Measurements from ENCODE around the gene EFCAB3. TPM values are rescaled to one million over a fixed set of nuclear protein-coding genes. Genes with fewer than 3 reads are reported as not detected.
A peak's percentile ranks its signal among the peaks of the same experiment; 100 is the strongest.
"Not testable (repeated sequence)": the region's sequence is repeated elsewhere in the genome, so short reads cannot be mapped to it uniquely, and the experiment has no call there.

Gene EFCAB3
- total RNA-seq, 1 donor from 2014 or later = not detected

DNA sequence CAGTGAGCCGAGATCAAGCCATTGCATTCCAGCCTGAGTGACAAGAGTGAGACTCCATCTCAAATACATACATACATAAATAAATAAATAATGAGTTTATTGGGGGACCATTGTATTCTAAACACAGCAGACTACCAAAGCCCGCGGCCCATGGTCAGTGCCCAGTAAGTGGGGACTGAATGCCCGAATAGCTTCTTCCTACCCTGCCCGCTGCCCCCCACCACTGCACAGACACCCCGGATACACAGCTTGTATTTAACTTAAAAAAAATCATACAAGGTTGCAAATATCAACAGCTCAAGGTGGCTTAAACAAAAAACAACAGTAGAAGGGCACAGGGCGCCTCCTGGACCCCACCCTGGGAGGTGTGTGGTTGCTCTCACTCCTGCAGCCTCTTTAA lies 75.7 kb downstream of the EFCAB3 start:
- no peaks in the 10 kb centered on the region for H4K20me1 ChIP-seq (ENCODE audit: low read depth)
- no peak overlapping the region for H3K9ac ChIP-seq
- peaks cover 9% of the 10 kb centered on the region for H3K4me1 ChIP-seq
- H3K4me3 ChIP-seq = no peak overlapping the region
- peaks cover 7% of the 10 kb centered on the region for H3F3A ChIP-seq (ENCODE audit: low read depth)
- no peaks in the 10 kb centered on the region for H3K36me3 ChIP-seq
- no peak for DNase-seq (ENCODE audit: low spot score)
- no peak for TF ChIP-seq EZH2 (IDR thresholded peaks at IDR 0.05)
- TF ChIP-seq, protein P1, sequence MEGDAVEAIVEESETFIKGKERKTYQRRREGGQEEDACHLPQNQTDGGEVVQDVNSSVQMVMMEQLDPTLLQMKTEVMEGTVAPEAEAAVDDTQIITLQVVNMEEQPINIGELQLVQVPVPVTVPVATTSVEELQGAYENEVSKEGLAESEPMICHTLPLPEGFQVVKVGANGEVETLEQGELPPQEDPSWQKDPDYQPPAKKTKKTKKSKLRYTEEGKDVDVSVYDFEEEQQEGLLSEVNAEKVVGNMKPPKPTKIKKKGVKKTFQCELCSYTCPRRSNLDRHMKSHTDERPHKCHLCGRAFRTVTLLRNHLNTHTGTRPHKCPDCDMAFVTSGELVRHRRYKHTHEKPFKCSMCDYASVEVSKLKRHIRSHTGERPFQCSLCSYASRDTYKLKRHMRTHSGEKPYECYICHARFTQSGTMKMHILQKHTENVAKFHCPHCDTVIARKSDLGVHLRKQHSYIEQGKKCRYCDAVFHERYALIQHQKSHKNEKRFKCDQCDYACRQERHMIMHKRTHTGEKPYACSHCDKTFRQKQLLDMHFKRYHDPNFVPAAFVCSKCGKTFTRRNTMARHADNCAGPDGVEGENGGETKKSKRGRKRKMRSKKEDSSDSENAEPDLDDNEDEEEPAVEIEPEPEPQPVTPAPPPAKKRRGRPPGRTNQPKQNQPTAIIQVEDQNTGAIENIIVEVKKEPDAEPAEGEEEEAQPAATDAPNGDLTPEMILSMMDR (IDR thresholded peaks at IDR 0.05) = no peak
- no peak for TF ChIP-seq EZH2phosphoT487 (IDR thresholded peaks at IDR 0.05)
- Mint-ChIP-seq H3K36me3 (peaks cover 7% of the 10 kb centered on the region), H3K27ac (no peak overlapping the region), H3K27me3 (ENCODE audit: insufficient read depth, low read depth) (peaks cover 3% of the 10 kb centered on the region), H3K4me3 (no peak overlapping the region), H3K4me1 (no peaks in the 10 kb centered on the region), H3K9me3 (no peaks in the 10 kb centered on the region)
- H3K27ac ChIP-seq = no peak overlapping the region
- H2AFZ ChIP-seq (replicated peaks) = no peak overlapping the region
- no peaks in the 10 kb centered on the region for H3K79me2 ChIP-seq (ENCODE audit: low read depth)
- H3K9me3 ChIP-seq (ENCODE audit: low read depth) = no peaks in the 10 kb centered on the region
- H3K27me3 ChIP-seq = no peaks in the 10 kb centered on the region
- H3K4me2 ChIP-seq = no peak overlapping the region

DNA sequence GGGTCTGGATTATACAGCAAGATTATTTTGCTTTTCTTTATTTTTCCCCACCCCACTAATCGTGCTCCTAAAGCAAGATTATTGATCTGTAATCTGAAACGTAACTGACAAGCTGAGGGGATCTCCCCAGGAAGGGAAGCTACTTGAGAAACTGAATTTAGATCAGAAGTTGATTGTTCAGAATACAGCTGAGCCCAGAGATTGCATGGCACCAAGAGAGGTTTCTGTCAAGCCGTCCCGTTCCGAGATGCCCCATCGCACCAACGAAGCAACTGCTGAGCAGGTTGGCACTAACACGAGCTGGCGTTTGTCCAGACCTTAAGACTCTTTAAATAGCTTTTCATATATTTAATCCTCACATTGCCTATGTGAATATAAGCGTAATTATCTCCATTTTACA lies 78.1 kb downstream of the EFCAB3 start:
- peaks cover 18% of the 10 kb centered on the region for H3F3A ChIP-seq (ENCODE audit: low read depth)
- H3K27ac Mint-ChIP-seq; H3K36me3 Mint-ChIP-seq; DNase-seq (ENCODE audit: low spot score); H2AFZ ChIP-seq (replicated peaks); H3K36me3 ChIP-seq; H3K27ac ChIP-seq; H3K4me2 ChIP-seq; H3K9me3 ChIP-seq (ENCODE audit: low read depth); H3K79me2 ChIP-seq (ENCODE audit: low read depth); H3K9me3 Mint-ChIP-seq; H3K4me1 Mint-ChIP-seq; H3K4me3 ChIP-seq; H4K20me1 ChIP-seq (ENCODE audit: low read depth); H3K4me3 Mint-ChIP-seq; H3K9ac ChIP-seq; H3K27me3 Mint-ChIP-seq (ENCODE audit: insufficient read depth, low read depth); H3K27me3 ChIP-seq: not testable (repeated sequence)
- peaks cover 19% of the 10 kb centered on the region for H3K4me1 ChIP-seq

DNA sequence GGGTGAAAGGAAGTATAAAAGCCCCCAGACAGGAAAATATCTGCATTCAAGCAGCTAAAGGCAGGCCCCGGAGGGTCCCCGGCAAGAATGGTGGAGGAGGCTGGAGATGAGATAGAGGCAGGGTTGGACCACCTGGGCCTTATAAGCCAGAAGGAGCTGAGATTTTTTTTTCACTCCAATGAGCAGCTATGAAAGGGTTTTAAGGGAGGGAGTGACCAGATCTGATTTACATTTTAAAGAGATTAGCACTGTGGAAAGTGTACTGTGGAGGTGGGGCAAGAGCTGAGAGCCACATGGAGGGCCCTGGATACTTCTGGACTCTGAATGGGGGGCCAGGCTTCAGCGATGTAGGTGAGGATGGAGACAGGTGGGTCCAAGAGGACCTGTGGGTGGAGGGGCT lies 84.1 kb downstream of the EFCAB3 start:
- not testable (repeated sequence) for H4K20me1 ChIP-seq (ENCODE audit: low read depth); H3K9me3 ChIP-seq (ENCODE audit: low read depth); H3K36me3 Mint-ChIP-seq; H3K9me3 Mint-ChIP-seq; H3K27me3 Mint-ChIP-seq (ENCODE audit: insufficient read depth, low read depth); H3K4me3 ChIP-seq; H3K27ac ChIP-seq; H3K27me3 ChIP-seq; H3K9ac ChIP-seq; H3K79me2 ChIP-seq (ENCODE audit: low read depth); H3K36me3 ChIP-seq; H2AFZ ChIP-seq (replicated peaks); H3K4me2 ChIP-seq
- Mint-ChIP-seq H3K4me1 (peaks cover 24% of the 10 kb centered on the region), H3K27ac (peak overlapping the region; percentile 64), H3K4me3 (peak overlapping the region; percentile 31)
- peak; percentile 11 for DNase-seq (ENCODE audit: low spot score)
- H3K4me1 ChIP-seq = peaks cover 14% of the 10 kb centered on the region
- peaks cover 10% of the 10 kb centered on the region for H3F3A ChIP-seq (ENCODE audit: low read depth)

DNA sequence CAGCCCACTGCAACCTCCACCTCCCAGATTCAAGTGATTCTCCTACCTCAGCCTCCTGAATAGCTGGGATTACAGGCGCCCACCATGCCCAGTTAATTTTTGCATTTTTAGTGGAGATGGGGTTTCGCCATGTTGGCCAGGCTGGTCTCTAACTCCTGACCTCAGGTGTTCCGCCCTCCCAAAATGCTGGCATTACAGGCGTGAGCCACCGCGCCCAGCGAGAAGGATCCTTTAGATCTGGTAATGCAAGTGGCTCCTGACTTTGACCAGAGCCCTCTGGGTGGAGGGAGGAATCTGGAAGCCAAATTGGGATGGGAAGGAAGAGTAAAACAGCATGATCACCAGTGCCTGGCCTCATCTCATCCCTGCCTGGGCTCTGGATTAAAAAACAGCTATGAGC lies 84.9 kb downstream of the EFCAB3 start:
- H2AFZ ChIP-seq (replicated peaks); H3K27me3 ChIP-seq; H3K4me3 Mint-ChIP-seq; H4K20me1 ChIP-seq (ENCODE audit: low read depth); H3K36me3 Mint-ChIP-seq; H3K4me2 ChIP-seq; H3K4me3 ChIP-seq; H3K9me3 Mint-ChIP-seq; H3K36me3 ChIP-seq; H3K27me3 Mint-ChIP-seq (ENCODE audit: insufficient read depth, low read depth); H3K79me2 ChIP-seq (ENCODE audit: low read depth); H3K27ac ChIP-seq; H3K9me3 ChIP-seq (ENCODE audit: low read depth); DNase-seq (ENCODE audit: low spot score); H3K27ac Mint-ChIP-seq; H3K9ac ChIP-seq: not testable (repeated sequence)
- H3K4me1 Mint-ChIP-seq = peaks cover 24% of the 10 kb centered on the region
- Histone ChIP-seq H3K4me1 (peaks cover 14% of the 10 kb centered on the region), H3F3A (ENCODE audit: low read depth) (peaks cover 10% of the 10 kb centered on the region)

Small RNA genes lying within 50 kb of the gene (small RNA-seq; reads per million reads assigned to genes)
- not detected for gene RNU7-52P

Other genes starting within 250 kb of the EFCAB3 start
- 35.6 and 35.7 TPM in 2 replicates for gene METTL2A, start 43.3 kb downstream of the EFCAB3 start, total RNA-seq (ENCODE audit: low replicate concordance)
- 68.6 and 89.9 TPM in 2 replicates for gene TLK2, start 98.3 kb downstream of the EFCAB3 start, total RNA-seq (ENCODE audit: low replicate concordance)
- gene MRC2, start 247.1 kb downstream of the EFCAB3 start, total RNA-seq (ENCODE audit: low replicate concordance) = 24.6 and 88.2 TPM in 2 replicates

Data from neural progenitor cell (in vitro differentiated cells).